ENCODE results near the gene FAM3C. TPM values are rescaled to one million over a fixed set of nuclear protein-coding genes. Genes with fewer than 3 reads are reported as not detected.

The FAM3C gene
- total and polyA plus RNA-seq, 2 of the 4 experiments (the other 2 are of a cell fraction), result 11.5 to 45.8 TPM

DNA sequence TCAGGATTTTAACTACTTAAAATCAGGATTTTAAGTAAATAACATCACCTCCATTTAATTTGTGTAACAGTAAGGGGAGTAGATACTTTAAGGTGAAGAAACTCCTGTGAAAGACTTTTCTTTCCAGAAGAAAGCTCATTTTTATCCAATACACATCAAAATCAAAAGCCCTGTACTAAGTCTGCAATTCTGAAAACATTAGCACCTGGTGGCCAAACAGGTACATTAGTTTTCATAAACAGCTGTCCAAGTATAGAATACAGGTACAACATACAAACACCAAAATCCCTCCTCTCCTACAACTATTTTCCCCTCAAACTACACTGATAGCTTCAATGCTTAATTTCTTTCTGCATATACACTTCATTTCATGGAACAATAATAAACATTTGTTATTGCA is 22.9 kb downstream of the FAM3C start:
- H3K23ac ChIP-seq (ENCODE audit: low read depth, low read length), result no peak overlapping the region
- no peak overlapping the region for H4K8ac ChIP-seq (ENCODE audit: low read depth in 2 of 2, low read length in 2 of 2)
- no peak overlapping the region for H4K91ac ChIP-seq (ENCODE audit: insufficient read depth, low read depth, low read length)
- H2AK9ac ChIP-seq (replicated peaks; ENCODE audit: low read depth, low read length, poor library complexity), result no peak overlapping the region
- no peaks in the 10 kb centered on the region for H4K20me1 ChIP-seq (ENCODE audit: insufficient read depth, low read length)
- no peak overlapping the region for H2BK15ac ChIP-seq (ENCODE audit: low read depth, low read length)
- ATAC-seq (ENCODE audit: low read depth), result no peak
- no peak overlapping the region for H2AK5ac ChIP-seq (ENCODE audit: low read depth, low read length)
- peaks cover 10% of the 10 kb centered on the region for H3K36me3 ChIP-seq (ENCODE audit: control insufficient read depth, insufficient read depth, low read length)
- intact Hi-C loops (cut with micrococcal nuclease) (no loop called here), dilution Hi-C loops (cut with HindIII; ENCODE audit: low sequenced_read_pairs, unreplicated experiment) (loop anchor here (25.0 kb wide), 1 partner anchor 189 kb away; no protein-coding TSS in a partner anchor), in situ Hi-C loops (cut with MboI; ENCODE audit: low sequenced_read_pairs) (no loop called here)
- no peak overlapping the region for H3K4me2 ChIP-seq (ENCODE audit: low read depth, low read length)
- H3K9ac ChIP-seq (ENCODE audit: low read depth, low read length), result no peak overlapping the region
- no peak overlapping the region for H3K18ac ChIP-seq (ENCODE audit: low read depth, low read length)
- no peak overlapping the region for H3K4ac ChIP-seq (ENCODE audit: low read depth, low read length)
- H3K27me3 ChIP-seq (ENCODE audit: control insufficient read depth, insufficient read depth, low read length), result no peaks in the 10 kb centered on the region
- no peak overlapping the region for H3K14ac ChIP-seq (replicated peaks; ENCODE audit: low read depth, low read length)
- ChIA-PET POLR2A (ENCODE audit: unreplicated experiment) (no interaction called here), CTCF (interaction anchor here (1.1 kb wide), 1 partner anchor 174 kb away, joined by 4 read pairs; no protein-coding TSS in a partner anchor)
- no peak overlapping the region for H2BK5ac ChIP-seq (ENCODE audit: low read depth, low read length, poor library complexity, severe bottlenecking)
- no TSS peak for BruUV-seq (replicated peaks)
- H3K27ac ChIP-seq (ENCODE audit: insufficient read depth, low read length), result no peak overlapping the region
- H2AFZ ChIP-seq (replicated peaks; ENCODE audit: low read length, poor library complexity), result no peak overlapping the region
- no peak overlapping the region for H3K56ac ChIP-seq (ENCODE audit: extremely low read depth, insufficient read depth, low read length)
- no peak overlapping the region for H4K5ac ChIP-seq (ENCODE audit: low read depth, low read length)
- DNase-seq, result no peak
- no peak overlapping the region for H3K4me3 ChIP-seq (ENCODE audit: insufficient read depth, low read depth, low read length)
- TF ChIP-seq CEBPB (IDR thresholded peaks at IDR 0.05; ENCODE audit: low read depth, low read length) (no peak), MAFK (IDR thresholded peaks at IDR 0.05; ENCODE audit: low read depth, low read length) (no peak), POLR2A (IDR thresholded peaks at IDR 0.05; ENCODE audit: low read depth, low read length) (no peak), BHLHE40 (IDR thresholded peaks at IDR 0.05; ENCODE audit: low read depth, low read length) (no peak), NFE2L2 (IDR thresholded peaks at IDR 0.05; ENCODE audit: low read depth, low read length) (no peak), RFX5 (IDR thresholded peaks at IDR 0.05; ENCODE audit: low read depth, low read length) (no peak), CHD1 (IDR thresholded peaks at IDR 0.05; ENCODE audit: low read depth, low read length) (no peak), MAZ (IDR thresholded peaks at IDR 0.05; ENCODE audit: borderline replicate concordance, low read depth, low read length) (no peak), MXI1 (IDR thresholded peaks at IDR 0.05; ENCODE audit: borderline replicate concordance, low read depth, low read length) (no peak), RCOR1 (IDR thresholded peaks at IDR 0.05; ENCODE audit: insufficient replicate concordance, low read length) (no peak), FOS (IDR thresholded peaks at IDR 0.05; ENCODE audit: low read depth, low read length) (no peak), RAD21 (IDR thresholded peaks at IDR 0.05; ENCODE audit: low read length) (no peak), SMC3 (IDR thresholded peaks at IDR 0.05; ENCODE audit: low read depth, low read length) (no peak)
- TF ChIP-seq, protein P1, sequence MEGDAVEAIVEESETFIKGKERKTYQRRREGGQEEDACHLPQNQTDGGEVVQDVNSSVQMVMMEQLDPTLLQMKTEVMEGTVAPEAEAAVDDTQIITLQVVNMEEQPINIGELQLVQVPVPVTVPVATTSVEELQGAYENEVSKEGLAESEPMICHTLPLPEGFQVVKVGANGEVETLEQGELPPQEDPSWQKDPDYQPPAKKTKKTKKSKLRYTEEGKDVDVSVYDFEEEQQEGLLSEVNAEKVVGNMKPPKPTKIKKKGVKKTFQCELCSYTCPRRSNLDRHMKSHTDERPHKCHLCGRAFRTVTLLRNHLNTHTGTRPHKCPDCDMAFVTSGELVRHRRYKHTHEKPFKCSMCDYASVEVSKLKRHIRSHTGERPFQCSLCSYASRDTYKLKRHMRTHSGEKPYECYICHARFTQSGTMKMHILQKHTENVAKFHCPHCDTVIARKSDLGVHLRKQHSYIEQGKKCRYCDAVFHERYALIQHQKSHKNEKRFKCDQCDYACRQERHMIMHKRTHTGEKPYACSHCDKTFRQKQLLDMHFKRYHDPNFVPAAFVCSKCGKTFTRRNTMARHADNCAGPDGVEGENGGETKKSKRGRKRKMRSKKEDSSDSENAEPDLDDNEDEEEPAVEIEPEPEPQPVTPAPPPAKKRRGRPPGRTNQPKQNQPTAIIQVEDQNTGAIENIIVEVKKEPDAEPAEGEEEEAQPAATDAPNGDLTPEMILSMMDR (conservative IDR thresholded peaks at IDR 0.05; ENCODE audit: low read depth, low read length), result no peak
- TF ChIP-seq, protein P2, sequence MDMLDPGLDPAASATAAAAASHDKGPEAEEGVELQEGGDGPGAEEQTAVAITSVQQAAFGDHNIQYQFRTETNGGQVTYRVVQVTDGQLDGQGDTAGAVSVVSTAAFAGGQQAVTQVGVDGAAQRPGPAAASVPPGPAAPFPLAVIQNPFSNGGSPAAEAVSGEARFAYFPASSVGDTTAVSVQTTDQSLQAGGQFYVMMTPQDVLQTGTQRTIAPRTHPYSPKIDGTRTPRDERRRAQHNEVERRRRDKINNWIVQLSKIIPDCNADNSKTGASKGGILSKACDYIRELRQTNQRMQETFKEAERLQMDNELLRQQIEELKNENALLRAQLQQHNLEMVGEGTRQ (IDR thresholded peaks at IDR 0.05; ENCODE audit: low read depth, low read length), result no peak
- TF ChIP-seq, protein P3, sequence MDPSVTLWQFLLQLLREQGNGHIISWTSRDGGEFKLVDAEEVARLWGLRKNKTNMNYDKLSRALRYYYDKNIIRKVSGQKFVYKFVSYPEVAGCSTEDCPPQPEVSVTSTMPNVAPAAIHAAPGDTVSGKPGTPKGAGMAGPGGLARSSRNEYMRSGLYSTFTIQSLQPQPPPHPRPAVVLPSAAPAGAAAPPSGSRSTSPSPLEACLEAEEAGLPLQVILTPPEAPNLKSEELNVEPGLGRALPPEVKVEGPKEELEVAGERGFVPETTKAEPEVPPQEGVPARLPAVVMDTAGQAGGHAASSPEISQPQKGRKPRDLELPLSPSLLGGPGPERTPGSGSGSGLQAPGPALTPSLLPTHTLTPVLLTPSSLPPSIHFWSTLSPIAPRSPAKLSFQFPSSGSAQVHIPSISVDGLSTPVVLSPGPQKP (IDR thresholded peaks at IDR 0.05; ENCODE audit: borderline replicate concordance, low read depth, low read length), result no peak
- peaks cover 0 to 4% of the 10 kb centered on the region in 2 experiments; a peak in 1 of 4 replicates for H3K79me1 ChIP-seq (ENCODE audit: low read depth in 1 of 2, low read length in 2 of 2)
- no peak overlapping the region for H2BK20ac ChIP-seq (ENCODE audit: low read depth, low read length)
- no peaks in the 10 kb centered on the region for H3K9me3 ChIP-seq (ENCODE audit: control insufficient read depth, insufficient read depth, low read length)
- peaks cover 5% of the 10 kb centered on the region for H3K4me1 ChIP-seq (ENCODE audit: control insufficient read depth, insufficient read depth, low read length)
- H3K9me1 ChIP-seq (ENCODE audit: insufficient read depth, low read length), result no peaks in the 10 kb centered on the region
- no peak overlapping the region for H2BK120ac ChIP-seq (ENCODE audit: low read depth, low read length)

All from IMR-90 (cell line).